ENCODE data around the gene CHST15.
A peak's percentile ranks its signal among the peaks of the same experiment; 100 is the strongest.

Gene CHST15

GRCh38 chr10:124060148-124060720 lies 33.2 kb downstream of the CHST15 start:
- DNase-seq = no peak
- in situ Hi-C loops (cut with HindIII; ENCODE audit: low pct_ligation_motif_present, low pct_unique_long_range_greater_than_20kb, low sequenced_read_pairs) = no loop called here

GRCh38 chr10:124059551-124059950 lies 33.8 kb downstream of the CHST15 start:
- DNase-seq = no peak
- in situ Hi-C loops (cut with HindIII; ENCODE audit: low pct_ligation_motif_present, low pct_unique_long_range_greater_than_20kb, low sequenced_read_pairs) = no loop called here

GRCh38 chr10:124058346-124059003 lies 34.9 kb downstream of the CHST15 start:
- in situ Hi-C loops (cut with HindIII; ENCODE audit: low pct_ligation_motif_present, low pct_unique_long_range_greater_than_20kb, low sequenced_read_pairs) = no loop called here
- no peak for DNase-seq

- no peak for DNase-seq
- in situ Hi-C loops (cut with HindIII; ENCODE audit: low pct_ligation_motif_present, low pct_unique_long_range_greater_than_20kb, low sequenced_read_pairs) = no loop called here
Measured at GRCh38 chr10:124057601-124058000, 35.8 kb downstream of the CHST15 start.

- in situ Hi-C loops (cut with HindIII; ENCODE audit: low pct_ligation_motif_present, low pct_unique_long_range_greater_than_20kb, low sequenced_read_pairs) = no loop called here
- no peak for DNase-seq
Measured at GRCh38 chr10:124056337-124056980, 36.9 kb downstream of the CHST15 start.

GRCh38 chr10:124053971-124054370 lies 39.4 kb downstream of the CHST15 start:
- no peak for DNase-seq
- in situ Hi-C loops (cut with HindIII; ENCODE audit: low pct_ligation_motif_present, low pct_unique_long_range_greater_than_20kb, low sequenced_read_pairs) = no loop called here

- in situ Hi-C loops (cut with HindIII; ENCODE audit: low pct_ligation_motif_present, low pct_unique_long_range_greater_than_20kb, low sequenced_read_pairs) = no loop called here
- no peak for DNase-seq
Measured at GRCh38 chr10:124052561-124052960, 40.8 kb downstream of the CHST15 start.

GRCh38 chr10:124050021-124051015 lies 43.1 kb downstream of the CHST15 start:
- no peak for DNase-seq
- in situ Hi-C loops (cut with HindIII; ENCODE audit: low pct_ligation_motif_present, low pct_unique_long_range_greater_than_20kb, low sequenced_read_pairs) = no loop called here

GRCh38 chr10:124049484-124049883 lies 43.9 kb downstream of the CHST15 start:
- in situ Hi-C loops (cut with HindIII; ENCODE audit: low pct_ligation_motif_present, low pct_unique_long_range_greater_than_20kb, low sequenced_read_pairs) = no loop called here
- DNase-seq = peak; percentile 49

- no peak for DNase-seq
- in situ Hi-C loops (cut with HindIII; ENCODE audit: low pct_ligation_motif_present, low pct_unique_long_range_greater_than_20kb, low sequenced_read_pairs) = no loop called here
Measured at GRCh38 chr10:124048371-124049290, 44.8 kb downstream of the CHST15 start.

GRCh38 chr10:124047427-124048152 lies 45.8 kb downstream of the CHST15 start:
- no peak for DNase-seq
- in situ Hi-C loops (cut with HindIII; ENCODE audit: low pct_ligation_motif_present, low pct_unique_long_range_greater_than_20kb, low sequenced_read_pairs) = no loop called here

GRCh38 chr10:124045801-124046355 lies 47.5 kb downstream of the CHST15 start:
- no peak for DNase-seq
- in situ Hi-C loops (cut with HindIII; ENCODE audit: low pct_ligation_motif_present, low pct_unique_long_range_greater_than_20kb, low sequenced_read_pairs) = no loop called here

GRCh38 chr10:124045276-124045675 lies 48.1 kb downstream of the CHST15 start:
- no peak for DNase-seq
- in situ Hi-C loops (cut with HindIII; ENCODE audit: low pct_ligation_motif_present, low pct_unique_long_range_greater_than_20kb, low sequenced_read_pairs) = no loop called here

GRCh38 chr10:124044143-124044862 lies 49.1 kb downstream of the CHST15 start:
- in situ Hi-C loops (cut with HindIII; ENCODE audit: low pct_ligation_motif_present, low pct_unique_long_range_greater_than_20kb, low sequenced_read_pairs) = no loop called here

GRCh38 chr10:124043310-124044142 lies 49.9 kb downstream of the CHST15 start:
- in situ Hi-C loops (cut with HindIII; ENCODE audit: low pct_ligation_motif_present, low pct_unique_long_range_greater_than_20kb, low sequenced_read_pairs) = no loop called here
- DNase-seq = no peak

More at GRCh38 chr10:124044143-124044862, 49.1 kb downstream of the CHST15 start:
- DNase-seq = no peak

Data from ACHN (cell line).